ENCODE measurements around the gene AR. TPM values are rescaled to one million over a fixed set of nuclear protein-coding genes. Genes with fewer than 3 reads are reported as not detected.

The AR gene
- polyA plus RNA-seq, 1 experiment: 13.1 TPM

DNA sequence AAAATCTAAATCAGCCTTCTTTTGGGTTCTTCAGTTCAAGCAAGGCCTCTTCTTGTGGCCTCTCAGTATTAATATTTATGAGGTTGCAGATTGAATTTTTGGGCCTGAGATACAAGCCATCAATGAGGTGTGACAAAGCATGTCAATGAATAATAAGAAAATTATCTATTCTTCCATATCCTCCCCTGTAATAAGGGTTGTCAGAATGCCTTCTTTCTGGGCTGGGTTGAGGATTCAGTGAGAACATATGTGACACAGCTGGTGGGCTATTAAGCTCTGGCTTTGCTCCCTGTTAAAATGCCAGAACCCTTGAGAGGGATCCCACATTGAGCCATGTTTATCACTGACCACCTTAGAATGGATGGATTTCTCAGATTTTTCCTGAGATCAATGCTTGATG lies 187.2 kb downstream of the AR start:
- CTCF ChIA-PET: no interaction called here
- TF ChIP-seq, protein P1, sequence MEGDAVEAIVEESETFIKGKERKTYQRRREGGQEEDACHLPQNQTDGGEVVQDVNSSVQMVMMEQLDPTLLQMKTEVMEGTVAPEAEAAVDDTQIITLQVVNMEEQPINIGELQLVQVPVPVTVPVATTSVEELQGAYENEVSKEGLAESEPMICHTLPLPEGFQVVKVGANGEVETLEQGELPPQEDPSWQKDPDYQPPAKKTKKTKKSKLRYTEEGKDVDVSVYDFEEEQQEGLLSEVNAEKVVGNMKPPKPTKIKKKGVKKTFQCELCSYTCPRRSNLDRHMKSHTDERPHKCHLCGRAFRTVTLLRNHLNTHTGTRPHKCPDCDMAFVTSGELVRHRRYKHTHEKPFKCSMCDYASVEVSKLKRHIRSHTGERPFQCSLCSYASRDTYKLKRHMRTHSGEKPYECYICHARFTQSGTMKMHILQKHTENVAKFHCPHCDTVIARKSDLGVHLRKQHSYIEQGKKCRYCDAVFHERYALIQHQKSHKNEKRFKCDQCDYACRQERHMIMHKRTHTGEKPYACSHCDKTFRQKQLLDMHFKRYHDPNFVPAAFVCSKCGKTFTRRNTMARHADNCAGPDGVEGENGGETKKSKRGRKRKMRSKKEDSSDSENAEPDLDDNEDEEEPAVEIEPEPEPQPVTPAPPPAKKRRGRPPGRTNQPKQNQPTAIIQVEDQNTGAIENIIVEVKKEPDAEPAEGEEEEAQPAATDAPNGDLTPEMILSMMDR (IDR thresholded peaks at IDR 0.05; ENCODE audit: low read depth, low read length): no peak
- DNase-seq (ENCODE audit: low read depth, low spot score): no peak

DNA sequence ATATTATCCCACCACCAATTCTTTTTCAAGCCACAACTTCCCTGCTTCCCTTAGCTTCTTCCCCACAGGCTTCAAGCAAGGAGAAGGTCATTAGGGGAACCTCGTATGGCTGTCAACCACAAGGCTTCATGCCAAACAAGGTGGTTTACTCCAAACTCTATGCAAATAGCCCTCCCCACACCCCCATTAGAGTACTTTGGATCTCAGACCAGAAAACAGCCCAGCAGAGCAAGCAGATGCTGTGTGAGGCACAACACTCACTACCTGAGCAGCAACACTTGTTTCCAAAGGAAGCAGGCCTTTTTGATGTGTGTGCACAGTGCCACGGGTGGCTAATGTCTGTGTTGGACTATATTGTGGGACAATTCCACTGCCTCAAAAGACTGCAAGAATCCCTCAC lies 189.0 kb downstream of the AR start:
- TF ChIP-seq, protein P1 (IDR thresholded peaks at IDR 0.05; ENCODE audit: low read depth, low read length): no peak
- Histone ChIP-seq H3K9me3 (ENCODE audit: control insufficient read depth, insufficient read depth, low read length) (no peaks in the 10 kb centered on the region), H3K27me3 (ENCODE audit: control insufficient read depth, insufficient read depth, low read length) (no peaks in the 10 kb centered on the region), H3K27ac (ENCODE audit: low read depth, low read length) (no peak overlapping the region), H3K4me3 (ENCODE audit: low read depth, low read length) (no peak overlapping the region)
- ChIA-PET CTCF (no interaction called here), POLR2A (no interaction called here)
- no peak for DNase-seq (ENCODE audit: low read depth, low spot score)

More for the DNA sequence above, 187.2 kb downstream of the AR start:
- Histone ChIP-seq H3K27ac (ENCODE audit: low read depth, low read length) (no peak overlapping the region), H3K9me3 (ENCODE audit: control insufficient read depth, insufficient read depth, low read length) (no peaks in the 10 kb centered on the region), H3K27me3 (ENCODE audit: control insufficient read depth, insufficient read depth, low read length) (no peaks in the 10 kb centered on the region), H3K4me3 (ENCODE audit: low read depth, low read length) (no peak overlapping the region)
- POLR2A ChIA-PET: interaction anchor here (0.6 kb wide), 1 partner anchor 39 kb away, joined by 5 read pairs; no protein-coding TSS in a partner anchor

DNA sequence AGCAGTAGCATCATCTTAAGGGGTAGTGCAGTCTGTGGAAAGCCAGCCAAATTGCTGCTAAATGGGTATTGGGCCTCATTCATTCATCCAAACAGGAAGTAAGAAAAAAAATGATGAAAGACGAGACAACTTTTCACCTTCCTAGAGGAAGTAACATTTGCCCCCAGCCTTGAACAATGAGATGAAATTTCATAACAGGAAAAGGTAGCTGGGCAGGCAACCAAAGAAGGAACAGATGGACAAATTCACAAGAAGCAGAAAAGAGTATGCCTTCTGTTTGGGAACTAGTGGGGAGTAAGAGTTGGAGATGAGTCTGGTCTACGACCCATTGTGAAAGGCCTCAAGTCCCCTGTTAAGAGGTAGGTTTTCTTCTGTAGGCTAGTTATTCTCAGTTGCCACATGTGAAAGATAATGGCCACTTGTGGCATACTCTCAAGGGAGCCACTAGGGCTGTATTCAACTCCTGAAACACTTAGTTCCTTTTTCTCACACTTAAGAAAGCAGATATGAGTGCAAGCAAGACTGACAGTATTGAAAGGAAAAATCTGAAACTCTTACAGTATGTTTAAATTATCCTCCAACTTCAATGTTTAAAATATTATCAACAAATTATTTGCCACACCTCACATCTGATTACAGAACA lies 190.4 kb downstream of the AR start:
- Histone ChIP-seq H3K9me3 (ENCODE audit: control insufficient read depth, insufficient read depth, low read length) (no peaks in the 10 kb centered on the region), H3K27ac (ENCODE audit: low read depth, low read length) (no peak overlapping the region), H3K4me3 (ENCODE audit: low read depth, low read length) (no peak overlapping the region), H3K27me3 (ENCODE audit: control insufficient read depth, insufficient read depth, low read length) (no peaks in the 10 kb centered on the region)
- TF ChIP-seq, protein P1 (IDR thresholded peaks at IDR 0.05; ENCODE audit: low read depth, low read length): no peak
- DNase-seq (ENCODE audit: low read depth, low spot score): no peak
- POLR2A ChIA-PET: no interaction called here
- CTCF ChIA-PET: no interaction called here

DNA sequence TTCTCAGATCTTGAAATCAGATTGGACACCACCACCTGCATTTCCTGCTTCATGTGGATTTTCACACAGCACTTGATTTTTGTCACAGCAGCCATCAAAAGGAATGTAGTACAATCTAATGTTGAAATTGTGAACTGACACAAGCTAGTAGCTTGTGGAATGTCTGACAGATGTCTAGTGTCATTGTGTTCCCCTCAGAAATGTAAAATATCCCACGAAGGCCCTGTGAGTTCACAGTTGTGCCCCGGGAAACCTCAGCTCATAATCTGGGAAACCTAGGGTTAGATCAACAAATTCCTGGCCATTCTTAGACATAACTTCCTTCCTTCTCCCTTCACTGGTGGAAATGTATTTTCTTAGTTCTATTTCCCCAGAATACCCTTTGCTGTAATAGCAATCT lies 205.7 kb downstream of the AR start:
- Histone ChIP-seq H3K9me3 (ENCODE audit: control insufficient read depth, insufficient read depth, low read length) (no peaks in the 10 kb centered on the region), H3K27ac (ENCODE audit: low read depth, low read length) (no peak overlapping the region), H3K27me3 (ENCODE audit: control insufficient read depth, insufficient read depth, low read length) (no peaks in the 10 kb centered on the region), H3K4me3 (ENCODE audit: low read depth, low read length) (no peak overlapping the region)
- CTCF ChIA-PET: interaction anchor here (0.8 kb wide), 1 partner anchor 32 kb away, joined by 3 read pairs; no protein-coding TSS in a partner anchor
- no peak for DNase-seq (ENCODE audit: low read depth, low spot score)
- POLR2A ChIA-PET: no interaction called here
- TF ChIP-seq, protein P1 (IDR thresholded peaks at IDR 0.05; ENCODE audit: low read depth, low read length): no peak

DNA sequence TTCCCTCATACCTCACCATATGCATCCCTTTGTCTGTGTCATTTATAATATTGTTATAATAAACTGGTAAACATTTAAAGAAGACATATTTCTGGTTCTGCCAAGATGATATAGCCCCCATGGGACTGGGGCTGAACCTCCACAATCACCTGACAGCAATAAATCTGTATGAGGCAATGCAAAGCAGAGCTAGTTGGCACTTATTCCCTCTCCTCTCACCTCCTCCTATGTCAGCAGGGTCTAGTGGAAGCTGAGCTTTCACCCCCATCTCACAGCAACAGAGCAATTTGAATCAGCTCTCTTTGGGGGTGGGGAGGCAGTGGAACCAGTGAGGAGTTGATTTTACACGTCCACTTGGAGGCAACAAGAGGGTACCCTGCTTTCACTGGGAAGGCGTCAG lies 206.9 kb downstream of the AR start:
- CTCF ChIA-PET: no interaction called here
- H3K27ac ChIP-seq (ENCODE audit: low read depth, low read length): no peak overlapping the region
- TF ChIP-seq, protein P1 (IDR thresholded peaks at IDR 0.05; ENCODE audit: low read depth, low read length): no peak
- H3K9me3 ChIP-seq (ENCODE audit: control insufficient read depth, insufficient read depth, low read length): no peaks in the 10 kb centered on the region
- POLR2A ChIA-PET: no interaction called here
- H3K4me3 ChIP-seq (ENCODE audit: low read depth, low read length): no peak overlapping the region
- H3K27me3 ChIP-seq (ENCODE audit: control insufficient read depth, insufficient read depth, low read length): no peaks in the 10 kb centered on the region
- DNase-seq (ENCODE audit: low read depth, low spot score): no peak
